ENCODE data around the gene DYSF. TPM values are rescaled to one million over a fixed set of nuclear protein-coding genes. Genes with fewer than 3 reads are reported as not detected.

The DYSF gene
- polyA plus RNA-seq, 4 donors: 15.0 to 18.1 (median 16.3) TPM

DNA sequence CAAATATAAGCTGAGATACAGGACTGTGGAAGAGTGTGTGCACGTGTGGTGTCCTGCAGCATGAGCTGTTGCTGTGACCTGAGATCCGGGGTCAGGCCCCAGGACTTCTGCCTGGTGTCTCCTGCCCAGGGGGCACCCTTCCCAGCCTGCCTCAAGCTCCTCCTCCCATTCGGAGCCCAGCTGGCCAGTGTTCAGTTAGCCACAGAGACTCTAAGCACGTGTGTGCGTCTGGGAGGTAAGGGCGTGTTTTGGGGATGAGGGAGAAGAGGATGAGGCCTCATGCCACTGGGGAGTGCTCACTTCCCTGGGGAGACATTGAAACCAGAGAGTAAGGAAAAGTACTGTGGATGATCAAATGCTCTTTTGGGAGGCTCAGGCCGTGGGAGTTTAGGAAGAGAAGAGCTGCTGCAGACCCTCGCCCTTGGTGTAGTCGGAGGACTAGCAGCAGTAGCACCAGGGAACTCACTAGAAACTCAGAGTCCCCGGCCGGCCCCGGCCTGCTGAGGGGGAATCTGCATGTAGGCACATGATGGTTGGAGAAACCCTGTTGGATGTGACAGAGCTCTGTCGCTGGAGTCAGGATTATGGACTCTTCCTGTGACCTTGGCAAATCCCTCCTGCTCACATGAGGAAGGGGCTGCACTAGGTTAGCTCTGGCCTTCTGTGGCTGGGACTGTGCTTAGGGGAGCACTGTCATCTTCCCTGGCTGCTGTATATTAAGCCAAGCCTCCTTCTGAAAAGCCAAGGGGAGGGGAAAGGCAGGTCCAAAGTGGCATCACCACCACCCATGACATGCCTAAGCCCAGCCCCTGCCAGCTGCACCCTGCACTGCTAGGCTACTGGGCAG lies 231.1 kb downstream of the DYSF start:
- no peak for DNase-seq (ENCODE audit: low read depth in 4 of 4, low spot score in 2 of 4)

DNA sequence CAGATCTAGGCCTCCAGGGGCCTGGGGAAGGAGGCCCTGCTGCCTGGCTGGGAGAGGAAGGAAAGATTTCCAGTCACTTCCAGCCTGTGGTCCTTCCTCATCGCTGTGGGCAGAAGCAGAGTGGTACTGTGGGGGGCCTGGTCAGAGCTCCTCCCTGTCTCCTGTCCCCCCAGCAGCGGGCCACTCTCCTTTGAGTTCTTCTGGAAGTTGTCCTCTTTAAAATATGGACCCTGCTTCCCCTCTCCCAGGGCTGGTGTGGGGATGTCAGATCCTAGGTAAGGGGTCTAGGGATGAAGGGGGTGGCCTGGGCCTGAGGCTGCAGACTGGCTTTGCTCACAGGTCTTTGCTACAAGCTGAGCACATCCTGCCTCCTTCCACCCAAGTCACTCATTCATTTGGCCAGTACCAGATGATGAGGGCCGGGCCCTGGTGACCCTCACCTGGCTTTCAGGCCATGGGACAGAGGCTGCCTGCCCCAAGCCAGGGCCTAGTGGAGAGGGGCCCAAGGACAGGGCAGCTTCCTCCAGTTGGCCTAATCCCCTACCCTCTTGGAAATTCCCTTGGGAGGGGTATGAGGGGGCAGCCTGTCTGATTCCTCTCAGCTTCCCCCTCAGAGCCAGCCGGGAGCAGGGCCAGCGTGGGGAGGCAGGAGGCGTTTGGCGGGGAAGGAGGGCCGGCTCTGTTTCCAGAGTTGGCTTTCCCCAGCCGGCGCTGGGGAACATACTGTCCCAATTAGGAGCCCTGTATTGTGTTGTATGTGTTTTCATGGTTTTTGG lies 231.9 kb downstream of the DYSF start:
- DNase-seq (ENCODE audit: low read depth in 4 of 4, low spot score in 2 of 4): no peak

DNA sequence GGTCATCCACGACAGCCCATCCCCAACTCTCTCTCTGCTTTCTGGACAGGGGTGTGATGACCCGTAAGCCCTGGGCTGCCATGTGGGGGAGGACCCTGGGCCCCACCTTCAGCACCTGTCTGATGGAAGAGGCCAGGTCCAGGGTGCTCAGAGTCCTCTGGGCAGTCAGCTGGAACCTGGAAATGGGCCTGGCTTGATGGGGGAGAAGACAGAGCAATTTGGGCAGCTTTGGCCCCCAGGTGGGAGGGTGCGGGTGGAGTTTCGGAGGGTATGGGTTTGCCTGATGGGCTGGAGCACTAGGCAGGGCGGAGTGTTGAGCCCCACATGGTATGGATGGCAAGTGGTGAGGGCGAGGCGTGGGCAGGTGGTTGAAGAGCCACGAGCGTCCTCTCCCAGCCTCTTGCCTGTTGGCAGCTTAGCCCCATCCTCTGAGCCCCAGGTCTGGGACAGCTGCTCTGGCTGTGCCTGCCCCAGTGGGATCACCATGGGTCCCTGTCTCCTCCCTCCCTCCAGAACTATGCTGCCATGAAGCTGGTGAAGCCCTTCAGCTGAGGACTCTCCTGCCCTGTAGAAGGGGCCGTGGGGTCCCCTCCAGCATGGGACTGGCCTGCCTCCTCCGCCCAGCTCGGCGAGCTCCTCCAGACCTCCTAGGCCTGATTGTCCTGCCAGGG lies 232.7 kb downstream of the DYSF start:
- no peak for DNase-seq (ENCODE audit: low read depth in 4 of 4, low spot score in 2 of 4)

DNA sequence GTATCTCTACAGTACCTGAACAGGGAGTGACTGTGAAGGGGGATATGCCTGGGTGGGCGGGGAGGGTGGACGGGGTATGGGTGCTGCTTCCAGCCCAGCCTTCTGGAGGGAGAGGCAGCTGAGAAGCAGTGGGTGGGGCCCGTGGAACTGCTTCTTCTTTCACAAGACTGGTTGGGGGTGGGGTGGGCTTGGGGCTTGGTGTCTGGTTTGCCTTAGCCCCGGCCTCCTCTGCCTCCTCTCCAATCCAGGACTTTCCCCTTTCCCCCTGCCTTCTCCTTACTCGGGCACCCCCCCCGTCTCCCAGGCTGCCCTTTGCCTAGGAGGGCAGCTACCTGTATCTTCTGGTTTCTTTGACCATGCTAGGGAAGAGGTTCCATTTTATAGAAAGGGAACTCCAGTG lies 233.4 kb downstream of the DYSF start:
- DNase-seq (ENCODE audit: low read depth in 4 of 4, low spot score in 2 of 4): no peak

DNA sequence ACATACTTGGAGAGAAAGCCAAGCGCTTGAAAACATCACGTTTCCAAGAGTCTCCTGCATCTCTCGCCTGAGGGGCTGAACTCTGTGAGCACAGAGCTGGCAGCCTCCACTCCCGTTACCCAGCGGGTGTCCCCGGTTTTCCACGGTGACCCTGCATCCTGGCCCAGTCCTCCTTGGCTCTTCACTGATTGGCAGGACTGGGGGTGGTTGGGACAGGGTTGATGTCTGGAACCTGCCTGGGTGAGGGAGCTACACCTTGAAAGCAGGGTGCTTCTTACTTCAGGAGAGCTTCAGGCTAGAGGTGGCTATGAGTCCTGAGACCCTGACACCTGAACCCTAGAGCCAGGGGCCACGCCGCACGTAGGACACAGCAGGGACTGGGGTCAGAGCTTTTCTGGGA lies 234.1 kb downstream of the DYSF start:
- no peak for DNase-seq (ENCODE audit: low read depth in 4 of 4, low spot score in 2 of 4)

- DNase-seq (ENCODE audit: low read depth in 4 of 4, low spot score in 2 of 4): no peak
Measured at GRCh38 chr2:71688530-71688929, 235.2 kb downstream of the DYSF start.

DNA sequence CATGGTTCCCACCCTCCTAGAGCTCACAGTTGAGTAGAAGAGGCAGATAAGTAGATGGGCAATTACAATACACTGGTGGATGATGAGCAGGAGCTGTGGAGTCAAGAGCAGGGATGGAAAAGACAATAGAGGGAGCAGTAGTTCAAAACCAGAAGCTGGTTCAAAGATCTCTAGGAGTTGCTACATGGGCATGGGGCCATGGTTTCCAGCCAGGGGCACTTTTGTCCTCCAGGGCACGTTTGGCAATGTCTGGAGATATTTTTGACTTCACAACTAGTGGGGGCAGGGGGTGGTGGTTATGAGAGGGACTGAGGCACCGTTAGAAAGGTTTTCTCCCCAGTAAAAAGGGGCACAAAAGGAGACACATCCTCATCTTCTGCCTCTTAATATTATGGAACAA lies 236.0 kb downstream of the DYSF start:
- no peak for DNase-seq (ENCODE audit: low read depth in 4 of 4, low spot score in 2 of 4)

- no peak for DNase-seq (ENCODE audit: low read depth in 4 of 4, low spot score in 2 of 4)
Measured at GRCh38 chr2:71689968-71690834, 236.8 kb downstream of the DYSF start.

- DNase-seq (ENCODE audit: low read depth in 4 of 4, low spot score in 2 of 4): no peak
Measured at GRCh38 chr2:71690876-71691475, 237.6 kb downstream of the DYSF start.

GRCh38 chr2:71691747-71692441 lies 238.5 kb downstream of the DYSF start:
- DNase-seq (ENCODE audit: low read depth in 4 of 4, low spot score in 2 of 4): no peak

DNA sequence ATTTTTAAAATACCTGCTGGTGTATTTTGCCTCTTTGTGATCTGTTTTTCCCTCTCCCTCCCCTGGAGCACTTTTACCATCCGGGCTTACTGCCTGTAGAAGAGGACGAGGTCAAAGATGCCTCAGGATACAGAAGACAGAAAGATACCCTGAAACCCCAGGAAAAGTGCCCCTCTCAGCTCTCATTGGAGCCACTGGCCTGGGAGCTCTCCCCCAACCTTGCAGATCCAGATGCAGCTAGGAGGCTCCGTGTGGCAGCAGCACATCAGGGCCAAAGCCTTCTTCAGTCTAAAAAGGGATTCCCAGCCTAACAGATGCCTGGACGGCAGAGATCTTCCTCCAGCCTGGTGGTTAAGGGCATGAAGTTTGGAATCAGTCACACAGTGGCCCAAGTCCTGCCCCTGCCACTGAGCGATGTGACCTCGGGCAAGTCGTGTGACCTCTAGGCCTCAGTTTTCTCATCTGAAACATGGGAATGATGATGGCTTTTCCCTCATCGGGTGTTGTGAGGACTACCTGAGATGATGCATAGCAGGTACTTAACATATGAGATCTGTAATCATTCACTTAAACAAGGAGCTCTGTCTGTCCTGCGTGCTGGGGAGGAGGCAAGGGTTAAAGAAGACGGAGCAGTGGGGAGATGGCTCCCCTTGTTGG lies 239.4 kb downstream of the DYSF start:
- no peak for DNase-seq (ENCODE audit: low read depth in 4 of 4, low spot score in 2 of 4)

DNA sequence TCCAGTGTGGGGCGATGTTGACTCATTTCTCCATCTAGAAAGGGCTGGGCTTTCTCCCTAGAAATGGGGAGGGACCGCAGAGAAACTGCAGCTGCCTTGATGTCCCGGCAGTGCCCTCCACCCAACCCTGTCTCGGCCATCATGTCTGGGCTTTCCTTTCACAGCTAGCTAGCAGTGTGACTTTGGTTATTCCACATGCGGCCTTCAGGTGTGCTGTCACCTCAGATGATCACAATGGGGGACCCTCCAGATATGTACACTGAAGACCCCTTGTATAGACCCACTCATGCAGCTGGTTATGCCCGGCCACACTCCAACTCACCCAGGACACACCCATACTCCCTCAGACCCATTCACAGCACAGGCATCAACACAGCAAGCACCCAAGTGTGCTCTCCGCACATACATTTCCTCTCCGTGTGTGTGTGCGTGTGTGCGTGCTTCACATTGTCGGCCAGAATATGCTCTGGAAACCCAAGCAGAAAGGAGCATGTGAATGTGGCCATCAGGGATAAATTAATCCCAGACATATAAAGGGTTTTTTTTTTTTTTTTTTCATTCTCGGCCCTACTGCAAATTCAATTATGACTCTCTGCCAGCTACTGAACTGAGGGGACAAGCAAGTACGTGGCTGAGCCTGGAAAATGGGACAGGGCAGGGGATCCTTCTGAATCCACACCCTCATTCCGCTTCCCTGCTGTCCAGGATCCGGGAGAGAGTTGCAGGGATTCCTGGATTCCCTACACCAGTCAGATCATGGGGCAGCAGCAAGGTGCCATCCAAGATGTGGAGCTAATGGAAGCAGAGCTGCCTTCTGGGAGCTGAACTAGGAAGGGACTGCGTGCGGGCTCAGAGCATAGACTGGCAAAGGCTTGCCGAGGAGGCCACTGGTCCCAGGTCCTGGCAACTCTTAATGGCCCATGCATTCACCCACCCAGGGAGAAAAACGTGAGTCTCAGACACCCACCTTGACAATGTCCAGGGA lies 240.2 kb downstream of the DYSF start:
- DNase-seq (ENCODE audit: low read depth in 4 of 4, low spot score in 2 of 4): no peak

DNA sequence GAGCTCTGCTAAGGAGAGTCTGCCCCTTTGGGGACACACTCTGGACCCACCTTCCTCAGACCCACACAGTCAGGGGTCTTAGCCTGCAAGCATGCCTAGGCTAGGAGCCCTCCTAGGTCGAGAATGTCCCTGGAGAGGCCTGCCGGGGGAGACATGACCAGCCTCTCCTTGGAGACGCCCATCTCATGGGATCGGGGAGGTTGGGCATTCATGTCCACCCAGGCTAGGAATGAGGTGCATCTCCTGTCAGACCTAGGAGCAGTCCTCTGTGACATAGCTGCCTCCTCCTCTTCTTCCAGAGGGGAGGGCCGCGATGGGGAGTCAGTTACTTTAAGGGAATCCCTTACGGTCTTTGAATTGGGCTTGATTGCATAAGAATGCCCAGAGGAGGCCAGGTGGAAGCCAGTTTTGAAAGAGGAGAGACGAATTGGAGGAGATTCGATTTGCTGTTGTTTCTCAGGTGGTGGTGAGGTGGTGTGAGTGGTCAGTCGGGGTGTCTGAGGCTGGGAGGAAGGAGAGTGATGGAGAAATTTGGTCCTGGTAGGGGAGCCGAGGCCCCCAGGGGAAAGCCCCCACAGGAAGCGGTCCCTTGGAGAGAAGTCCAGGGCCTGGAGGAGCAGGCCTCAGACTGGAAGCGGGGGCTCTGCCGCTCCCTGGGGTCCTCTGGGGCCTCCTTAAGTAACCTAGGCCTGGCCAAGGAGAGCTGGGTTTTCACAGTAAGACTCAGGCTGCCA lies 241.3 kb downstream of the DYSF start:
- no peak for DNase-seq (ENCODE audit: low read depth in 4 of 4, low spot score in 2 of 4)

- no peak for DNase-seq (ENCODE audit: low read depth in 4 of 4, low spot score in 2 of 4)
Measured at GRCh38 chr2:71695235-71696120, 242.1 kb downstream of the DYSF start.

- no peak for DNase-seq (ENCODE audit: low read depth in 4 of 4, low spot score in 2 of 4)
Measured at GRCh38 chr2:71696381-71696780, 243.0 kb downstream of the DYSF start.
